ENCODE measurements around the gene DCLK1.

DNA sequence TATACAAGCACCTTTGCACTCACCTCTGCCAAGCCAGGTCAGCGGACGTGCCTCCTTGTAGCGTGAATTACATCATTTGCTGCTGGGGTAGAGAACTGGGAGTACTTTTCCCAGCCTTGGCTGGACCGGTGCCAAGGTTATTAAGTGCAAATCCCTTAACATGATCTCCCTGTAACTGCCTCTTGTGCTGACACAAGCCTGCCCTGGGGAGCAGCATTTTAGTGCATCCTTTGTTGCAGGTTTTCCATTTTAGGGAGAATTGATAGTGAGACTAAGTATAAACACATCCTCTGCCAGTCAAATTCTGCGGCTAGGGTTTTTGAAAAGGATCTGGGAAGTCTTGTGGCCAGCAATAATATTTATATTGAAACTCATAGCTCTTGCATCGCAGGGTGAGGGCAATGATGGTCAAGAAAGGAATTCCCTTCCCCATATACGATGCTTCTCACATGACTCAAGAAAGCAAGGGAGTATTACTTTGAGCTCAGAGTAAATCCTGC lies 32.7 kb upstream of the DCLK1 start:
- TF ChIP-seq, protein P1, sequence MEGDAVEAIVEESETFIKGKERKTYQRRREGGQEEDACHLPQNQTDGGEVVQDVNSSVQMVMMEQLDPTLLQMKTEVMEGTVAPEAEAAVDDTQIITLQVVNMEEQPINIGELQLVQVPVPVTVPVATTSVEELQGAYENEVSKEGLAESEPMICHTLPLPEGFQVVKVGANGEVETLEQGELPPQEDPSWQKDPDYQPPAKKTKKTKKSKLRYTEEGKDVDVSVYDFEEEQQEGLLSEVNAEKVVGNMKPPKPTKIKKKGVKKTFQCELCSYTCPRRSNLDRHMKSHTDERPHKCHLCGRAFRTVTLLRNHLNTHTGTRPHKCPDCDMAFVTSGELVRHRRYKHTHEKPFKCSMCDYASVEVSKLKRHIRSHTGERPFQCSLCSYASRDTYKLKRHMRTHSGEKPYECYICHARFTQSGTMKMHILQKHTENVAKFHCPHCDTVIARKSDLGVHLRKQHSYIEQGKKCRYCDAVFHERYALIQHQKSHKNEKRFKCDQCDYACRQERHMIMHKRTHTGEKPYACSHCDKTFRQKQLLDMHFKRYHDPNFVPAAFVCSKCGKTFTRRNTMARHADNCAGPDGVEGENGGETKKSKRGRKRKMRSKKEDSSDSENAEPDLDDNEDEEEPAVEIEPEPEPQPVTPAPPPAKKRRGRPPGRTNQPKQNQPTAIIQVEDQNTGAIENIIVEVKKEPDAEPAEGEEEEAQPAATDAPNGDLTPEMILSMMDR (IDR thresholded peaks at IDR 0.05 in 2 of 3, conservative IDR thresholded peaks at IDR 0.05 in 1 of 3; ENCODE audit: borderline replicate concordance in 1 of 3, insufficient read depth in 1 of 3, low read depth in 2 of 3, low read length in 2 of 3), result no peak
- TF ChIP-seq SIN3A (IDR thresholded peaks at IDR 0.05; ENCODE audit: low read depth) (no peak), POLR2A (IDR thresholded peaks at IDR 0.05; ENCODE audit: borderline replicate concordance, extremely low read depth, insufficient read depth, insufficient read length) (no peak), POLR2AphosphoS5 (IDR thresholded peaks at IDR 0.05; ENCODE audit: low read depth, low read length) (no peak), RAD21 (IDR thresholded peaks at IDR 0.05; ENCODE audit: low read depth) (no peak), EZH2 (IDR thresholded peaks at IDR 0.05) (no peak), EZH2phosphoT487 (IDR thresholded peaks at IDR 0.05; ENCODE audit: borderline replicate concordance) (no peak), ZFX (IDR thresholded peaks at IDR 0.05) (no peak)
- TF ChIP-seq, protein P2, sequence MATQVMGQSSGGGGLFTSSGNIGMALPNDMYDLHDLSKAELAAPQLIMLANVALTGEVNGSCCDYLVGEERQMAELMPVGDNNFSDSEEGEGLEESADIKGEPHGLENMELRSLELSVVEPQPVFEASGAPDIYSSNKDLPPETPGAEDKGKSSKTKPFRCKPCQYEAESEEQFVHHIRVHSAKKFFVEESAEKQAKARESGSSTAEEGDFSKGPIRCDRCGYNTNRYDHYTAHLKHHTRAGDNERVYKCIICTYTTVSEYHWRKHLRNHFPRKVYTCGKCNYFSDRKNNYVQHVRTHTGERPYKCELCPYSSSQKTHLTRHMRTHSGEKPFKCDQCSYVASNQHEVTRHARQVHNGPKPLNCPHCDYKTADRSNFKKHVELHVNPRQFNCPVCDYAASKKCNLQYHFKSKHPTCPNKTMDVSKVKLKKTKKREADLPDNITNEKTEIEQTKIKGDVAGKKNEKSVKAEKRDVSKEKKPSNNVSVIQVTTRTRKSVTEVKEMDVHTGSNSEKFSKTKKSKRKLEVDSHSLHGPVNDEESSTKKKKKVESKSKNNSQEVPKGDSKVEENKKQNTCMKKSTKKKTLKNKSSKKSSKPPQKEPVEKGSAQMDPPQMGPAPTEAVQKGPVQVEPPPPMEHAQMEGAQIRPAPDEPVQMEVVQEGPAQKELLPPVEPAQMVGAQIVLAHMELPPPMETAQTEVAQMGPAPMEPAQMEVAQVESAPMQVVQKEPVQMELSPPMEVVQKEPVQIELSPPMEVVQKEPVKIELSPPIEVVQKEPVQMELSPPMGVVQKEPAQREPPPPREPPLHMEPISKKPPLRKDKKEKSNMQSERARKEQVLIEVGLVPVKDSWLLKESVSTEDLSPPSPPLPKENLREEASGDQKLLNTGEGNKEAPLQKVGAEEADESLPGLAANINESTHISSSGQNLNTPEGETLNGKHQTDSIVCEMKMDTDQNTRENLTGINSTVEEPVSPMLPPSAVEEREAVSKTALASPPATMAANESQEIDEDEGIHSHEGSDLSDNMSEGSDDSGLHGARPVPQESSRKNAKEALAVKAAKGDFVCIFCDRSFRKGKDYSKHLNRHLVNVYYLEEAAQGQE (IDR thresholded peaks at IDR 0.05; ENCODE audit: low read depth), result no peak
- TF ChIP-seq, protein P3, sequence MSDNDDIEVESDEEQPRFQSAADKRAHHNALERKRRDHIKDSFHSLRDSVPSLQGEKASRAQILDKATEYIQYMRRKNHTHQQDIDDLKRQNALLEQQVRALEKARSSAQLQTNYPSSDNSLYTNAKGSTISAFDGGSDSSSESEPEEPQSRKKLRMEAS (IDR thresholded peaks at IDR 0.05), result no peak
